HG03196 (cell line): Measurements from ENCODE around the gene MAP3K14.

Experiments used
- ATAC-seq: cut with Tn5 transposase; IDR thresholded peaks from one replicate; pipeline ENCODE4 v1.9.1; 2021; ENCODE audit not compliant: unreplicated experiment

The MAP3K14 gene

DNA sequence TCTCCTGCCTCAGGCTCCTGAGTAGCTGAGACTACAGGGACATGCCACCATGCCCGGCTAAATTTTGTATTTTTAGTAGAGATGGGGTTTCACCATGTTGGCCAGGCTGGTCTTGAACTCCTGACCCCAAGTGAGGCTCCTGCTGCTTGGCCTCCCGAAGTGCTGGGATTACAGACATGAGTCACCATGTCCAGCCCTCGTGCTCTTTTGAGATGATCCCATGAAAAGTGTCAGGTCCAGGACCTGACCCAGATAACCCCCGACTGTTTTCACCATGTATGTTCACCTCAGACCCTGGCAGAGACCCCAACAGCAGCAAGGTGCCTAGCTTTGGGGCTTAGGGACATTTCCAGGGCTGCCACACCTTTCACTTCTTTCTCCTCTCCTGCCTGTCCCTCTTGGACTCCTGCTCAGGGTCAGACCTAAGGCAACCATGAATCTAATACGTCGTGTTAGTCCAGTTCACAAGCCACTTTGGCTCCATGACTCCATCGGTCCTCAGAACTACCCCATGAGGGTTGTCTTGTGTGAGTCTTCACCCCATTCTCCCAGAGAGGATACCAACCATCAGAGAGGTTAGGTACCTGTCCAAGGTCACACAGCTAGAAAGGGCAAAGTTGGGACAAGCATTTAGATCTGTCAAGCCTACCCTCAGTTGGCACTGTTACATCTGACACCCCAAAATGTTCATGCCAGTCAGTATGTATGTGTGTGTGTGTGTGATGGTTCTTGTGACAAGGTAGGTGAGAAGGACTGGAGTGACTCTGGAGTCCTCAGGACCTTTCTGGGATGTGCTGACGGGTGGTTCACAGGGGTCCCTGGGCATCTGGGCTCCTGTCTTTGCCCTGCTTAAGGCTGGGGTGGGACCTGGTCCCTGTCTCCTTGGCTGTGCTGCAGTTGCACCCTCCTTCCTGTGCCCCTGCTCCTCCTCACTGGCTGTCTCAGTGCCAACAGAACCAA, 23.1 kb upstream of the MAP3K14 start:
- no peak for ATAC-seq

DNA sequence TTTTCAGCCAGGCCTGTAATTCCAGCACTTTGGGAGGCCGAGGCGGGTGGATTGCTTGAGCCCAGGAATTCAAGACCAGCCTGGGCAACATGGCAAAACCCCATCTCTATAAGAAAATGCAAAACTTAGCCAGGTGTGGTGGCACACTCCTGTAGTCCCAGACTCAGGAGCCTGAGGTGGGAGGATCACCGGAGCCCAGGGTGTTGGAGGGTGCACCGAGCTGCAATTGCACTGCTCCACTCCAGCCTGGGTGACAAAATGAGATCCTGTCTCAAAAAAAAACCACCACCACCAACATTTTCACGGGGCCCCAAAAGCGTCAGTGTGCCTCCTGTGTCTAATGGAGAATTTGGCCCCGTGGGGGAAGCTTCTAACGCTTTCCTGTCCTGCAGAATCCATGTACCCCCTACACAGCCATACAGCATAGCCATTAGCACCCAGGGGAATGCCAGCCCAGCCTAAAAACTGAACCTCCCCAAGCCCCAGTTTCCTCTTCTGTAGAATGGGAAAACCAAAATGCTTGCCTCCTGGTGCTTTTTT, 22.2 kb upstream of the MAP3K14 start:
- no peak for ATAC-seq

DNA sequence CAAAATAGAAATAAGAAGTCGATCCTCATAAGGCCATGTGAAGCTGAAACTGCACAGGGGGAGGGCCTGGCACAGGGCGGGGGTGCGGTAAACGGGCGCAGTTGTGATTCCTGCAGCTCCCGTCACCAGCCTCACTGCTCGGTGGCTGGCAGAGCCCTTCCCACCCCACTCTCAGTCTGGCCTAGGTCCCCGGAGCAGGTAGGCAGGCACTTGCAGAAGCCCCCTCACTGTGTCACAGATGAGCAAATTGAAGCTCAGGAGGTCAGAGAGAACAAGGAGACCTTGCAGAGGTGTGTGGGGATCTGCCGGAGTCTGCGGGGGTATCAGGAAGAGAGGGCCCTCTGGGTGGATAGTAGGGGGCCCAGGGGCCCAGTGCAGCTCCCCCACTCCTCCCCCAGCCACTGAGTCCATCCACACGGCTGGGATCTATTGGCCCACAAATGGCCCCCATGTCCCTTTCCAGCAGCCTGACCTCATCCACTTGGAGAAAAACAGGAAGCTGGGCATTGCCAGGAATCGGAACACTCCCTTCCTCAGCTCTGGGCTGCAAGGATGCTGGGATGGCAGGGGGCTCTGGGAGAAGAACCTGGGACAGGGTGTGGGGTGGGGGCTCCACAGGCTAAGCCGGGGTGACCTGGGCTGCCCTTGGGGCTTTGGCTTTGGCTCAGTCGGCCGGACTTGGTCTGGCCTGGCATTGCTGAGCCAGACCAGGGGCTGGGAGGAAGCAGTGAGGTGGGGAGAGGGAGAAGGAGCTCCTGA, 21.4 kb upstream of the MAP3K14 start:
- ATAC-seq, result no peak

DNA sequence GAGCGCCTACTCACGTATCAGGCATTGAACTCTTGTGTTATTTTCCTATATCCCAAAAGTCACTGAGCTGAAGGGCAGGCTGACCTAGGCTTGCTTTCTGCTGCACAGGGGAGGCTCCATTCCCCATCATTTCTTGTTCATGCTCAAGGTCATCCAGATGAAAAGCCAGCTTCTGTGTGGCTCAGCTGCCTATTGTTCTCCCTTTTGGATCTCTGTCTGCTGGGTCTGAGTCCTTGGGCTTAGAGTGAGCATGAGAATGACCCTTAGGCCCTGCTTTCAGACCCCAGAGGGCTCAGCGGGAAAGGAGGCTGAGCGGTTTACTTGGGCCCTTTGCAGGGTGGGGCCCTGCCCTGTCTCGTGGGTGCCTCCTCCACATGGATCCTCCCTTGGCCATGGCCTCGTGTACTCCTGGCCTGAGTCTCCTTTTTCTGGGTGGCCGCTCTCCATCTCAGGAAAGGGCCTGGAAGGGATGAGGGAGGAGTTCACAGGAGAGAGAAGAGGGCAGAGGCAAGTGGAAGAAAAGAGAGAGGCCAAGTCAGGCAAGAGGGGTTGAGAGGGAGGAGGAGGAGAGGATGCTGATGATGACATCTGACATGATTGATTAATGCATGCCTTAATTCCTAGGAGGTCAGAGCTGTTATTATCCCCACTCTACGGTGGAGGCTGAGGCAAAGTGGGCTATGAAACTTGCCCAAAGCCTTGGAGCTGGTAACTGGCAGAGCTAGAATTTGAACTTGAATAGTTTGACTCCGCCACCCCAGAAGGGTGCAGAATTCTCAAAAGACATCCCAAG, 19.8 kb upstream of the MAP3K14 start:
- no peak for ATAC-seq

DNA sequence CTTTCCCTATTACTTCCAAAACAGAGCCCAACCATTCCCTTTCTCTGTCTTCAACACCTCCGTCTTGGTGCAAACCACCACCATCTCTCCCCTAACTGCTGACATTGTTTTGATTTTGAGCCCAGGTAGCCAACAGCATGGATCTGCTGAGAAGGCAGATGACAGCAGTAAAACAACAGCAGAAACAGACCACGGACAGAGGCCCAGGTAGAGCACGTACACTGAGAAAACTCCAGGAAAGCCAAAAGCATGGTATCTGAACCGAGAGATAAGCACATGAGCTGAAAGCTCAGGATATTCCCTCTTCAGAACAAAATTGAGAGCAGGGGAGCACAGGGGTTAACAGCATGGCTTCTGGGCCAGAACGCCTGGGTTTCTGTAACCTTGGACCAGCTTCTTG, 18.9 kb upstream of the MAP3K14 start:
- no peak for ATAC-seq

DNA sequence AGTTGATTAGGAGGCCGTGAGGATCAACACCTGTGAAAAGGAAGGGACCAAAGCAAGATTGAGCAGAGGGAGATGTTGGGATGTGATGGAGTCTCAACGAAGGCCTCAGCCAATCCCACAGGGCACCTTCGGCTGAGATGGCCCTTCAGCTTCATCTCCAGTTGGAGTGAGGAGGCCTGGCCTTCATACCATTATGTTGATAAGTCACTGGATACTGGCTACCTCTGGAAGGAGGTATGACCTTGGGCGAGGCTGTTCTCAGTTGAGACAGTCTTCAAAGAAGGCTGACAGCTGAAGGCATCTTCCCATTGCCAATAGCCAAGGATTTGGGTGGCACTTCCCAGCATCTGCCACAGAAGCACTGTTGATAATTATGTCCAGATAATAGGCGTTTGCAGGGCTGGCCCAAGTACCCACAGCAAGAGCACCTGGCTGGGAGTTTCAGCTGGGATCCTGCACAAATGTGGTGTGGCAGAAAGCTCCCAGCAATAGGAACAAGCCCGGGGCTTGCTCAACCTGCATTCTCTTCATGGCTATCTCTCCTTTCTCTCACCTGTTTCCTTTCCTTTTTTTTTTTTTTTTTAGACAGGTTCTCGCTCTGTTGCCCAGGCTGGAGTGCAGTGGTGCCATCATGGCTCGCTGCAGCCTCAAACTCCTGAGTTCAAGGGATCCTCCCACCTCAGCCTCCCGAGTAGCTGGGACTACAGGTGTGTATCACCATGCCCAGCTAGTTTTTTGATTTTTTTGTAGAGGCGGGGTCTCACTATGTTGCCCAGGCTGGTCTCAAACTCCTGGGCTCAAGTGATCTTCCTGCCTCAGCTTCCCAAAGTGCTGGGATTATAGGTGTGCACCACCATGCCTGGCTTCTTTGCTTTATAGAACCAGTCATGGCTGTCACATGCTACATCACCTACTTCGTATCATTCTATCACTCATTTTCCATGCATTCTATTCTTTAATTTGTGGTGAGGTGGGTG, 18.2 kb upstream of the MAP3K14 start:
- ATAC-seq, result no peak

DNA sequence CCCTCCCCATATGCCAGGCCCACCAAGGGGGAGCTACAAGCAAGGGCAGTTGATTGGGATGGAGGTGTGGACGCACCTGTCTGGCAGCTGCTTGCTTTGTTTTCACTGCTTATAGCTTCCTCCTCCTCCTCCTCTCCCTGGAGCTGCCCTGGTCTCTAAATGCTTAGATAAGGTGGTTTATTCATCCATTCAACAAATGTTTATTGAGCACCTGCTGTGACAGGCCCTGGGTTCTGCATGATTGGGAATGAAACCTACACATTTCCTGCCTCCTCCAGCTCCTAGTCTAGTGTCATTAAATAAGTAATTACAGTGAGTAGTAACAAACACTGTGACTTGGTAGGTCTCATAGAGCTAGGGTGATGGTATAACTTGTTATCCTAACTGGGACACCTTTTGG, 17.4 kb upstream of the MAP3K14 start:
- no peak for ATAC-seq

DNA sequence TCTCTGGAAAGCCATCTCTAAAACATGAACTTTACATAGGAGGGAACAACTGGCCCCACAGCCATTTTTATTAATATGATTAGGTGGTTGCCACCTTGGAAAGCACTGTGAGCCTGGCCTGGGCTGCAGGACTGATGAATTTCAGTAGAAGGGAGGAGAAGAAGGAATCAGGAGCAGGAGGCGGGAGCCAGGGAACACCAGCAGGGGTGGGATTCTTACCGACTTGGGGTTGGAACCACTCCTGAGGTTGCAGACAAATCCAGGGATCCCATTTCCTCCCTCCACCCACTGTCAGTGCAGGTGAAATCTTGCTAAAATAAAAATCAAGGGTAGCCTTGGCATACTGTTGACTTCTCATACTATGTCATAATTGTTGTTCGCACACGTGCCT, 16.9 kb upstream of the MAP3K14 start:
- no peak for ATAC-seq

- no peak for ATAC-seq
Observed at GRCh38 chr17:45332989-45333701, 16.3 kb upstream of the MAP3K14 start.

- ATAC-seq, result no peak
Observed at GRCh38 chr17:45332505-45332904, 15.7 kb upstream of the MAP3K14 start.

DNA sequence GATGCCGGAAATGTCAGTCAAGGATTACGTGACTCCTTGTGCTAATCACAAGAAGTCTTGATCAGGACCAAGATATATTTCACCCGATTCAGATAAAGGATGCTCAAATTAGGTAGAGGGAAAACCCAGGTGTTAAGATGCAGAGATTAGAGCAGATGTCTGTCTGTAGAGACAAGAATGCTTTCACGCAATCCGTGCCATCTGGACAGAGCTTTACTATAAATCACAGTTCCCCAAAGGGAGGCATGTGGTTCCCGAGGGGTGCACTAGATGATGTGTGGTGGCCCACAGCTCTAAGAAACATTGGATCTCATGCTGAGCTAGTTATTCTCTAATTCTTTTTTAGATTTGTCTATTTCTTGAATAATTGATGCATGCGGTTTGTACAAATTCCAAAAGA, 9.8 kb upstream of the MAP3K14 start:
- no peak for ATAC-seq

DNA sequence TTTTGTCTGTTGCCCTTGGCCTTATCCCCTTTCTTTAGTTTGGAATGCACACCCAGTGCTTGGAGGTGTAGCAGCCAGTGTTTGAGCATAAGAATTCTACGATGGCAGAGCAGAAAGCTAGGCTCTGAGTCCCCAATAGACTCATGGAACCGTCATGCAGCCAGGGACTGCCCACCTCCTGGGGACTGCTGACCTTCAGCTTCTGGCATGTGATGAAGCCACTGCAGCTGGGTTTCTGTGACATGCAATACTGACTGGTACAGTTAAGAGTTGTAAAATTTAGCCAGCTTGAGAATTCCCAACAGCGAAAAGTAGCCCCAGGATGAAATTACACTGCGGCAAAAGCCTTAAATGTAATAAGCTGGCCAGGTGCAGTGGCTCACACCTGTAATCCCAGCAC, 9.0 kb upstream of the MAP3K14 start:
- ATAC-seq, result no peak

- ATAC-seq, result no peak
Observed at GRCh38 chr17:45324336-45324735, 7.5 kb upstream of the MAP3K14 start.

- ATAC-seq, result no peak
Observed at GRCh38 chr17:45322168-45322567, 5.3 kb upstream of the MAP3K14 start.

- no peak for ATAC-seq
Observed at GRCh38 chr17:45320931-45321461, 4.2 kb upstream of the MAP3K14 start.

DNA sequence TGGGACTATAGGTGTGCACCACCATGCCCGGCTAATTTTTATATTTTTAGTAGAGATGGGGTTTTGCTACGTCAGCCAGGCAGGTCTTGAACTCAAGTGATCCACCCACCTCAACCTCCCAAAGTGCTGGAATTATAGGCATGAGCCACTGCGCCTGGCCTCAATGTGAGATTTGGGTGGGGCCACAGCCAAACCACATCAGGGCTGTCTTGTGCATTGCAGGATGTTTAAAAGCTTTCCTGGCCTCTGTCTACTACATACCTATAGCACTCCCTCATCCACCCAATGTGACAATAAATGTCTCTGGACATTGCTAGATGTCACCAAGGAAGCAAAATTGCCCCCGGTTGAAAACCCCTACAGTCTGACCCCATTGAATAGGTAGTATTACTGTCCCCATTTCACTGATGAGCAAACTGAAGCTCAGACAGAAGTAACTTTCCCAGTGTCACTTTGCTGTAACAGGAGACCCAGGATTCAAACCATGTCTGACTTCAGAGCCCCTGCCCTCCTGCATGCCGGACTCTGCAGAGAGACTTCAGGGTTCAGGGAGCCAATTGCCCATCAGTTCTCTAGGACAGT, 3.6 kb upstream of the MAP3K14 start:
- no peak for ATAC-seq

DNA sequence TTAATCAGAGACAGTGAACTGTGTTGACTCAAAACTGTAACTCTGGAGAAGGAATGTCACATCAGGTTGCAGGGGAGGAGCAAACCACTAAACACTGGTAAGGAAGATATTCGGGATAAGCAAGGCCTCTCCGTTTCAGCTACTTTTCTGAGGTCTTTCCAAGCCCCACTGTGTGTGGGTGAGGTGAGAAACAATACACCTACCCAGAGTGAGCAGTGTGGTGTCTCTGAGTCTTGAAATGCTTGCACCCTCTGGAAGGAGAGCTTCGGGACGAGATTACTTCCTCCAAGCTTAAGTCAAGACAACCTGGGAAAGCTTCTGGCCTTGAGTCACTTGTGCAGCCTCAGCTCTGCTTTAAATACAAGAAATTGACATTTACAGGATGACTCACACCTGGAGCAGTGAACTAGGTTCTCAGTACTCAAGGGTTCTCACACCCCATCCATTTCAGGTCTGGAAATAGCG, 2.5 kb upstream of the MAP3K14 start:
- ATAC-seq, result no peak

- ATAC-seq, result no peak
Observed at GRCh38 chr17:45318561-45319230, 1.9 kb upstream of the MAP3K14 start.
